Measurements from ENCODE around the gene WDR17.
"Not testable (repeated sequence)": the region's sequence is repeated elsewhere in the genome, so short reads cannot be mapped to it uniquely, and the experiment has no call there.

The WDR17 gene

GRCh38 chr4:176210101-176210500 lies 144.5 kb downstream of the WDR17 start:
- POLR2A ChIA-PET: interaction anchor here (1.2 kb wide), 1 partner anchor 13 kb away, joined by 4 read pairs; no protein-coding TSS in a partner anchor
- CTCF ChIA-PET: interaction anchor here (0.9 kb wide), 1 partner anchor 67 kb away, joined by 3 read pairs; no protein-coding TSS in a partner anchor
- TF ChIP-seq CTBP1 (IDR thresholded peaks at IDR 0.05; ENCODE audit: borderline replicate concordance) (no peak), FOXA1 (IDR thresholded peaks at IDR 0.05) (no peak), FOXM1 (IDR thresholded peaks at IDR 0.05; ENCODE audit: borderline replicate concordance) (no peak), L3MBTL2 (conservative IDR thresholded peaks at IDR 0.05) (no peak), SUZ12 (IDR thresholded peaks at IDR 0.05) (no peak), ELF4 (IDR thresholded peaks at IDR 0.05) (no peak), SP1 (IDR thresholded peaks at IDR 0.05) (no peak), ARNT (IDR thresholded peaks at IDR 0.05) (no peak), BHLHE40 (IDR thresholded peaks at IDR 0.05; ENCODE audit: borderline replicate concordance) (no peak), LEF1 (IDR thresholded peaks at IDR 0.05; ENCODE audit: borderline replicate concordance) (no peak), NFRKB (IDR thresholded peaks at IDR 0.05) (no peak), HDGF (IDR thresholded peaks at IDR 0.05; ENCODE audit: borderline replicate concordance) (no peak), ZNF384 (IDR thresholded peaks at IDR 0.05) (no peak), TARDBP (IDR thresholded peaks at IDR 0.05) (no peak)

GRCh38 chr4:176210579-176211296 lies 145.1 kb downstream of the WDR17 start:
- no peak for DNase-seq (ENCODE audit: extremely low spot score)
- no peak for TF ChIP-seq PKNOX1 (IDR thresholded peaks at IDR 0.05)
- TF ChIP-seq LEF1 (IDR thresholded peaks at IDR 0.05; ENCODE audit: borderline replicate concordance): no peak
- no peak for TF ChIP-seq TARDBP (IDR thresholded peaks at IDR 0.05)
- TF ChIP-seq NFRKB (IDR thresholded peaks at IDR 0.05): no peak
- POLR2A ChIA-PET: interaction anchor here (1.2 kb wide), 1 partner anchor 14 kb away, joined by 4 read pairs; no protein-coding TSS in a partner anchor
- CTCF ChIA-PET: interaction anchor here (0.5 to 0.9 kb wide), 2 partner anchors 67 to 1354 kb away, joined by 3 read pairs; no protein-coding TSS in a partner anchor

More at GRCh38 chr4:176210101-176210500, 144.5 kb downstream of the WDR17 start:
- no peak for DNase-seq (ENCODE audit: extremely low spot score)

- DNase-seq (ENCODE audit: extremely low spot score); POLR2A ChIA-PET; CTCF ChIA-PET: not testable (repeated sequence)
Observed at GRCh38 chr4:176212351-176212750, 146.7 kb downstream of the WDR17 start.

- DNase-seq (ENCODE audit: extremely low spot score): no peak
- ChIA-PET CTCF (interaction anchor here (0.8 to 1.0 kb wide), 3 partner anchors 9 to 182 kb away, joined by 3 read pairs; no protein-coding TSS in a partner anchor), POLR2A (no interaction called here)
- TF ChIP-seq BHLHE40 (IDR thresholded peaks at IDR 0.05; ENCODE audit: borderline replicate concordance): no peak
- no peak for TF ChIP-seq L3MBTL2 (conservative IDR thresholded peaks at IDR 0.05)
- no peak for TF ChIP-seq SUZ12 (IDR thresholded peaks at IDR 0.05)
- TF ChIP-seq ELF4 (IDR thresholded peaks at IDR 0.05): no peak
- TF ChIP-seq TARDBP (IDR thresholded peaks at IDR 0.05): no peak
- TF ChIP-seq FOXK2 (IDR thresholded peaks at IDR 0.05): no peak
- no peak for TF ChIP-seq HDGF (IDR thresholded peaks at IDR 0.05; ENCODE audit: borderline replicate concordance)
- TF ChIP-seq ZNF384 (IDR thresholded peaks at IDR 0.05): no peak
- TF ChIP-seq LEF1 (IDR thresholded peaks at IDR 0.05; ENCODE audit: borderline replicate concordance): no peak
- no peak for TF ChIP-seq PKNOX1 (IDR thresholded peaks at IDR 0.05)
- TF ChIP-seq FOXA1 (IDR thresholded peaks at IDR 0.05): no peak
- TF ChIP-seq SP1 (IDR thresholded peaks at IDR 0.05): no peak
- no peak for TF ChIP-seq FOXM1 (IDR thresholded peaks at IDR 0.05; ENCODE audit: borderline replicate concordance)
- no peak for TF ChIP-seq CTBP1 (IDR thresholded peaks at IDR 0.05; ENCODE audit: borderline replicate concordance)
- TF ChIP-seq ARNT (IDR thresholded peaks at IDR 0.05): no peak
- no peak for TF ChIP-seq NFRKB (IDR thresholded peaks at IDR 0.05)
Observed at GRCh38 chr4:176217510-176217909, 151.9 kb downstream of the WDR17 start.

- DNase-seq (ENCODE audit: extremely low spot score): no peak
- ChIA-PET POLR2A (no interaction called here), CTCF (no interaction called here)
- TF ChIP-seq FOXA1 (IDR thresholded peaks at IDR 0.05) (no peak), HDGF (IDR thresholded peaks at IDR 0.05; ENCODE audit: borderline replicate concordance) (no peak), ELF4 (IDR thresholded peaks at IDR 0.05) (no peak), LEF1 (IDR thresholded peaks at IDR 0.05; ENCODE audit: borderline replicate concordance) (no peak), NFRKB (IDR thresholded peaks at IDR 0.05) (no peak), ARNT (IDR thresholded peaks at IDR 0.05) (no peak), ZNF384 (IDR thresholded peaks at IDR 0.05) (no peak), PKNOX1 (IDR thresholded peaks at IDR 0.05) (no peak), FOXM1 (IDR thresholded peaks at IDR 0.05; ENCODE audit: borderline replicate concordance) (no peak), FOXK2 (IDR thresholded peaks at IDR 0.05) (no peak), BHLHE40 (IDR thresholded peaks at IDR 0.05; ENCODE audit: borderline replicate concordance) (no peak), CTBP1 (IDR thresholded peaks at IDR 0.05; ENCODE audit: borderline replicate concordance) (no peak)
Observed at GRCh38 chr4:176222149-176222548, 156.5 kb downstream of the WDR17 start.

GRCh38 chr4:176223561-176223960 lies 157.9 kb downstream of the WDR17 start:
- CTCF ChIA-PET: no interaction called here
- POLR2A ChIA-PET: no interaction called here
- DNase-seq (ENCODE audit: extremely low spot score): no peak
- no peak for TF ChIP-seq SP1 (IDR thresholded peaks at IDR 0.05)
- TF ChIP-seq CTBP1 (IDR thresholded peaks at IDR 0.05; ENCODE audit: borderline replicate concordance): no peak
- TF ChIP-seq ELF4 (IDR thresholded peaks at IDR 0.05): no peak
- TF ChIP-seq BHLHE40 (IDR thresholded peaks at IDR 0.05; ENCODE audit: borderline replicate concordance): no peak
- TF ChIP-seq FOXM1 (IDR thresholded peaks at IDR 0.05; ENCODE audit: borderline replicate concordance): no peak
- no peak for TF ChIP-seq LEF1 (IDR thresholded peaks at IDR 0.05; ENCODE audit: borderline replicate concordance)
- no peak for TF ChIP-seq ARNT (IDR thresholded peaks at IDR 0.05)
- no peak for TF ChIP-seq FOXA1 (IDR thresholded peaks at IDR 0.05)
- TF ChIP-seq PKNOX1 (IDR thresholded peaks at IDR 0.05): no peak
- no peak for TF ChIP-seq TARDBP (IDR thresholded peaks at IDR 0.05)
- no peak for TF ChIP-seq L3MBTL2 (conservative IDR thresholded peaks at IDR 0.05)
- TF ChIP-seq FOXK2 (IDR thresholded peaks at IDR 0.05): no peak
- TF ChIP-seq SUZ12 (IDR thresholded peaks at IDR 0.05): no peak
- TF ChIP-seq HDGF (IDR thresholded peaks at IDR 0.05; ENCODE audit: borderline replicate concordance): no peak

Measured in HEK293T (cell line).